HG02938 (cell line): ENCODE results near the gene DCXR.
A peak's percentile ranks its signal among the peaks of the same experiment; 100 is the strongest.

Source experiments
- ATAC-seq: cut with Tn5 transposase; IDR thresholded peaks from one replicate; pipeline ENCODE4 v1.9.1; 2021; ENCODE audit warnings: mild to moderate bottlenecking, moderate library complexity; ENCODE audit not compliant: unreplicated experiment

The DCXR gene

GRCh38 chr17:82055965-82056728 lies 18.6 kb upstream of the DCXR start:
- ATAC-seq, result no peak

GRCh38 chr17:82055023-82055964 lies 17.8 kb upstream of the DCXR start:
- ATAC-seq, result no peak

GRCh38 chr17:82054351-82055022 lies 17.0 kb upstream of the DCXR start:
- no peak for ATAC-seq

GRCh38 chr17:82053556-82054263 lies 16.2 kb upstream of the DCXR start:
- no peak for ATAC-seq

GRCh38 chr17:82053130-82053529 lies 15.6 kb upstream of the DCXR start:
- no peak for ATAC-seq

- ATAC-seq, result no peak
These were observed 15.2 kb upstream of the DCXR start for GRCh38 chr17:82052638-82053059.

GRCh38 chr17:82051776-82052637 lies 14.5 kb upstream of the DCXR start, which contains the start of the genes GPS1 and RFNG:
Gene GPS1, plus strand, starts transcription at chr17:82051898. Its CDS starts 34 bp downstream, at chr17:82051932.
Gene RFNG, minus strand, starts transcription at chr17:82051811. Its CDS starts 45 bp downstream, at chr17:82051766.
- ATAC-seq, result peak; percentile 76

GRCh38 chr17:82050761-82051641 lies 13.5 kb upstream of the DCXR start:
- ATAC-seq, result peak; percentile 12

- ATAC-seq, result no peak
These were observed 12.8 kb upstream of the DCXR start for GRCh38 chr17:82050152-82050760.

GRCh38 chr17:82049521-82049971 lies 12.0 kb upstream of the DCXR start:
- no peak for ATAC-seq

GRCh38 chr17:82049106-82049505 lies 11.6 kb upstream of the DCXR start:
- no peak for ATAC-seq

GRCh38 chr17:82048571-82048971 lies 11.1 kb upstream of the DCXR start:
- no peak for ATAC-seq

GRCh38 chr17:82047914-82048570 lies 10.5 kb upstream of the DCXR start:
- no peak for ATAC-seq

- no peak for ATAC-seq
These were observed 9.9 kb upstream of the DCXR start for GRCh38 chr17:82047379-82047778.

- no peak for ATAC-seq
These were observed 9.4 kb upstream of the DCXR start for GRCh38 chr17:82046903-82047302.

GRCh38 chr17:82045936-82046484 lies 8.5 kb upstream of the DCXR start:
- no peak for ATAC-seq

- ATAC-seq, result no peak
These were observed 6.0 kb upstream of the DCXR start for GRCh38 chr17:82043507-82043906.
